Heart left ventricle (tissue), 13 donors: ENCODE measurements around the gene NT5C2.

Experiments used
- CTCF ChIP-seq, 12 donors: fragments of 200-600 bp; sonication (generic) in 4 of 12; IDR thresholded peaks; one replicate each; pipeline versions ENCODE4 v1.5.0 to v1.8.0; 2018 to 2022; ENCODE audit warnings: antibody characterized with exemption in 12 of 12, mild to moderate bottlenecking in 5 of 12
- POLR2A ChIP-seq, 2 donors: fragments of 450-650 bp; IDR thresholded peaks; one replicate each; pipeline ENCODE4 v1.6.1; 2017; ENCODE audit warnings: antibody characterized with exemption in 2 of 2, mild to moderate bottlenecking in 2 of 2, moderate library complexity in 2 of 2
- donor health status: ischemic (EF 13 %, LVEDD 7.1; RV severe dilation, severe dysfunction).
- donor health status: DM: no; HTN: yes; CAD: no.
- donor health status: DM: no; HTN: no; CAD: no.
- donor health status: ischemic (EF 25% LVEDD 6.9; RV normal size, moderate dysfunction).
- donor health status: ischemic (EF 25% LVEDD 5.7; RV mildly dilated, moderate dysfunction).
- donor health status: ischemic (EF 35%, LVEDD 5.7; RV mildly dilated, moderate dysfunction).
- donor health status: nonischemic (EF 11% LVEDD 7.7; RV severe dilation, severe dysfunction).
- donor health status: DM: yes; HTN: yes; CAD: no.
- donor health status: PGD.
- donor health status: ischemic (EF 29% LVEDD 5.4; RV normal size, mild dysfunction).
- donor health status: nonischemic (EF 23%, LVEDD 6.1; RV moderate dilation, normal function).

DNA sequence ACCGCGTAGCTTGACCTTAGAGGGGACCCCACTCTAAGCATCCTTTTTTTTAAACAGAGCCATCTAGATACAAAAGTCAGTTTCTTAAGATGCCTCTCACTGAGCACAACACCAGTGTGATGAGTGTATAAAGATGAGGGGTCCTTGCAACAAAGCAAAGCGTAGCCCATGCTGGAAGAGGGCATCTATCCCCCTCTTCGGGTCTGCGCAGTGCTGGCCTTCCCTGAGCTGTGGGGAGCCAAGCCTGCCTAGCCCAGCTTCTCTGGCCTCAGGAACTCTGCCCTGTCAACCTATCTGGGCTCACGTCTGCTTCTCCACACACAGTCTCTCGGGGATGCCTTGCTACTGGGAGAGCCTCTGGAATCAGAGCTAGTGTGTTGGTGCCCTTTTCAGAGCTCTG lies 114.0 kb downstream of the NT5C2 start:
- TF ChIP-seq CTCF (IDR thresholded peaks at IDR 0.05) (no peak), POLR2A (IDR thresholded peaks at IDR 0.05) (no peak)
